GM15510 (cell line): ENCODE results near the gene PI4K2A.

Source experiments
- POLR2A ChIP-seq: IDR thresholded peaks from 3 replicates; pipeline ENCODE4 v1.6.1; 2011; ENCODE audit warnings: borderline replicate concordance; ENCODE audit not compliant: insufficient read length; ENCODE audit errors: extremely low read depth

Gene PI4K2A

DNA sequence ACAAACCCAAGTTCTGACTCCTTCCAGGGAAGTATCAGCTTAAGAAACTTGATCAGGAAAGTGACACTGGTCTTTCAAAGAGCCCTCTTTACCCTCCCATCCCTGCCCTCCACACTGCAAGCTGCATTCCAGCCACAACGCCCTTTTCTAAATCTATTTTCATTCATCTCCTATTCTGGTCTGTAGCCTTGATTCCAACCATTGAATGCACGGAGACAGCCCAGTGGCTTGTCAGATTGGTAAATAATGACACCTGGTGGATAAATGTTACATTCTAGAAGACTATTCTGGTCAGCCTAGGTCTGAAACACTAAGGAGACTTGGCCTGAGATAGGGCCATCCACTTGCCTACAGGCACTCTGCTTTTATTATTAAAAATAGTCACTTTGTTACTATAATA lies 28.1 kb upstream of the PI4K2A start:
- no peak for TF ChIP-seq POLR2A

- TF ChIP-seq POLR2A: no peak
Observed at GRCh38 chr10:97618285-97618684, 22.2 kb upstream of the PI4K2A start.

GRCh38 chr10:97618733-97619132 lies 21.7 kb upstream of the PI4K2A start:
- no peak for TF ChIP-seq POLR2A

- TF ChIP-seq POLR2A: no peak
Observed at GRCh38 chr10:97623277-97623676, 17.2 kb upstream of the PI4K2A start.

DNA sequence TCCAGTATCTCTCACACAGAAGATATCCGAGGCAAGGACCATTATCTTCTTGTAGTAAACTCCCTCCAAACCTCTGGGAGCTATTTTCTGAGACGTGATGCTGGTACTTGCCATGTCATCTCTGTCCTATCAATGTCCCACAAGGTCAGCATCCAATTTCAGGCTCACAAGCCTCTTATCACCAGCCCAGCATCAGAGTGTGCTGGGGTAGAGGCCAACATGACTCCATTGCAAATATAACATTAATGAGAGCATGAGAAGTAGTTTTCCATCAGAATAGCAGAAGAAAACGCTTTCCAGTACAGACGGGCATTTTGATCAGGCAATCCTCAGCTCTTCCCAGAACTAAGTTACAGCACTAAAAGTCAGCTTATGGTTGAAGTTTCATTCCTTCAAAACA lies 12.7 kb upstream of the PI4K2A start:
- TF ChIP-seq POLR2A: no peak

GRCh38 chr10:97628228-97628627 lies 12.2 kb upstream of the PI4K2A start:
- no peak for TF ChIP-seq POLR2A

GRCh38 chr10:97629289-97629688 lies 11.2 kb upstream of the PI4K2A start:
- TF ChIP-seq POLR2A: no peak

DNA sequence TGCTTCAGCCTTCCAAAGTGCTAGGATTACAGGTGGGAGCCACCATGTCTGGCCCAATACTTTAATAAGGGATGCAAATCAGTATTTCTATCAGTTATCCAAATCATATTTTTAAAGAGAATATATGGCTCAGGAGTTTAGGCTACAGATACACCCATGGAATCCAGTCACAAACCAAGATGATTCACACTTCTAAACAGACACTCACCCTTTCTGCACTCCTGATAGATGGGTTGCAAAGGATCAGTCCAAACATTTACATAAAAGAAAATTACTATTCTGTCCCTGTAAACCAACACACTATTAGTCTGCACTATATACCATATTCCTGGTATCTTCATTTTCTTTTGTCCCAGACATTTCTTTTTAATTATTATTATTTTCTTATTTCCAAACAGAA lies 9.4 kb upstream of the PI4K2A start:
- TF ChIP-seq POLR2A: no peak

DNA sequence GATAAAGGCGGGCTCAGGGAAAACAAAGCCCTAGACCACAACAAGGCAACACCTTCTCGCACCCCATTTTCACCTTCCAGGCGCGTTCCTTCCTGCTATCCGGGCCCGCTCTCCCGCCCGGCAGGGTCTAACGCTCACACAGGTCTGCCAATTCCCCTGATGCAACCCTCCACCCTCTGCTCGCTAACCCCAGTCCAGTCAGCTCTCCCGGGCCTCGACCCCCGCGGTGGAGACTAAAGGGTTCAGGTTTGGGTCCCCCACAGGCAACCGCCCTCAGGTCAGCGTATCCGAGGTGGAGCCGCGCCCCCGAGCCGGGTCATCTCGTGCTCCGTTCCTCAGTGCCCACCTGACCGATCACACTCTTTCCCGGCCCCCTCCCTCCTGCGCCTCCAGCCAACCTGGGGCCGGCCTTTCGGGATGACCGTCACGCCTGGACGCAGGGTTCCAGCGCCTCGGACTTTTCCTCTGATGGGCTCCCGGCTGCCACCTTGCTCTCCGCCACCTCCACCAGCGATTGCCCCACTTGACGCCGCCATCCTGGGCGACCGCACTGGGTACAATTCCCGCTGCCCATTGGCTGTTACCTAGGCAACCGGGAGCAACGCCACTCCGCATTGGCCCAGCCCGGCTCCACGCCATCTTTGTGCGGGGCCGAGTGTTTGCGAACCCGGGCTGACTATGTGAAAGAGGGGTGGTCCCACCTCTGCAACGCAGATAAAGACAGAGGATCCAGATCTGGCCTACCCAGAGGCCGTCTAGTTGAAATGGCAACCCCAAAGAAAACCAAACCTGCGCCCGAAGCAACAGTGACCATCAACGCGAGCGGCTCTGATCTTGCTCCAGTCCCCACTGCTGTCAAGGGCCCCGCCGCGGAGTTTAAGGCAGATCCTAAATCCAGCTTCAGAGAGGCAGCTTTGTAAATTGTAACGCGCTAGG lies 7.3 kb upstream of the PI4K2A start, which contains the start of gene MORN4:
Gene MORN4, minus strand, starts transcription at position 552 of the 936 bp plus-strand sequence. CDS start 13,847 bp downstream, outside the sequence.
- peak; percentile 52 for TF ChIP-seq POLR2A

- TF ChIP-seq POLR2A: no peak
Observed at GRCh38 chr10:97633921-97634320, 6.5 kb upstream of the PI4K2A start.

GRCh38 chr10:97635577-97635976 lies 4.9 kb upstream of the PI4K2A start:
- no peak for TF ChIP-seq POLR2A

DNA sequence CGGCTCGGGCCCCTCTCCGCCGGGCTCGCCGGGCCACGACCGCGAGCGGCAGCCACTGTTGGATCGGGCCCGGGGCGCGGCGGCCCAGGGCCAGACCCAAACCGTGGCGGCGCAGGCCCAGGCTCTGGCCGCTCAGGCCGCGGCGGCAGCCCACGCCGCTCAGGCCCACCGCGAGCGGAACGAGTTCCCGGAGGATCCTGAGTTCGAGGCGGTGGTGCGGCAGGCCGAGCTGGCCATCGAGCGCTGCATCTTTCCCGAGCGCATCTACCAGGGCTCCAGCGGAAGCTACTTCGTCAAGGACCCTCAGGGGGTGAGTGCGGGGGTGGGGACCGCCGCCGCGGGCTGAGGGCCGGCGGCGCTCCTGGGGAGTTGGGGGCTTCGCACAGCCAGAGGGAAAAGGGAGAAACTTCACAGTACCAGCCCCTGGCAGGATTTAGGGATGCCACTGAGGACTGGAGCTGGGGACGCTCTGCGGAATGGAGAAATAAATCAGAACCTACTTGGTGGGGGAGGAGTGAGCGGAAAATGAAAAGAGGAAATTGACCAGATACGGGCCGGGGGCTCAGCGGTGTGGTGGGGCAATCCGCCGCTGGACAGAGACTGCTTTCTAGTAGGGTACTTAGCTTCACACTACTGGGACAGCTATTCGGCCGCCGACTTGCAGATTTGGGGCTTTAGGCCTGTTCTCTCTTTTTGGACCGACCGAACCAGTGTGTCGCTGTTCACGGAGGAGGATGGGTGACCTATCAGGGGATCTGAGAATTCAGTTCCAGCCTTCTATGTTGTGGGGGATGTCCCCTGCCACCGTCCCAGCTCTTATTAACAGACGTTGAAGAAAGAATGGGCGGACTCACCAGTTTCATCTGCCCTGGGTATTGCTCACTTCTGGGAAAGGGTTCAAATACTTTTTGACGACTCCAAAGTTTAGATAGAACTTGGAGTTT lies 669 bp downstream of the PI4K2A start:
- no peak for TF ChIP-seq POLR2A

DNA sequence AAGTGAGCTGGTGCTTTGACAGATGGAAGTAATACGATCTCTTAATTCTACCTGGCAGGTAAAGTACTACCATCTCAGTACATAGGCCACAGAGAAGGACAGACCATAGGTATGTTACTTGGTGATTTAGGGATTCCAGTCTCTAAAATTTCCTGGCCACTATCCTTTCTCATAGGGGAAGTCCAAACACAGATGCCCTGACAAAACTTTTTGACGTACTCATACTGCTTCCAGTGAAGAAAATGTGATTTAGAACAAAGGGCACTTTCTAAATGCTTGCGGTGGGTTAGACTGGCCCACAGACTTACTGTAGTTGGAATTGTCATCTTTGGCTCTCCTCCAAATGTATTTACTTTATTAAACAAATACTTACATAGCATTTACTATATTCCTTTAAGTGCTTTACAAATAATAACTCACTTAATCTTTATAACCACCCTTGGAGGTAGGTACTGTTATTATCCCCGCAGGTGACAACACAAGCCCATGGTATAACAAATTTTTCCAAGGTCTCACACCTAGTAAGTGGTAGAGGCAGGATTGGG lies 3.0 kb downstream of the PI4K2A start:
- TF ChIP-seq POLR2A: no peak

GRCh38 chr10:97644936-97645335 lies 4.5 kb downstream of the PI4K2A start:
- no peak for TF ChIP-seq POLR2A

DNA sequence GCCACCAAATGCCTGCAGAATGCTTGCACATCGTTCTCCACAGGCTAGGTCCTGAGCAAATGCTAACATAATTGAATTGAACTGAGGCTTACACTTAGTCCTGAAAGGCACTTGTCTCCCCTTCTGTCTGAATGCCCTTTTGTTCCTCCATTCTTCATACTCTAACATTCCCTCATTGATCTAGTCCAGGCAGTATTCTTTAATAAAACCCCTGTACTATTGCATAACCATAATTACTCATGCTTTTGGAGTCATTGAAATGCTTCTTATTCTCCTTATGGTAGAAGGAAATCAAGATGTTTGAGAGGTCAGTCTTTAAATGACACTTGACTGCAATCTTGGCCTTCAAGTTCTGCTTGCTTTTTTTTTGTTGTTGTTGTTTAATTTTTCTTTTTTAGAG lies 7.1 kb downstream of the PI4K2A start:
- no peak for TF ChIP-seq POLR2A
